GM19035 (cell line): ENCODE data around the gene CYTH1.
"Not testable (repeated sequence)": the region's sequence is repeated elsewhere in the genome, so short reads cannot be mapped to it uniquely, and the experiment has no call there.

Source experiments
- ATAC-seq: cut with Tn5 transposase; IDR thresholded peaks from one replicate; pipeline ENCODE4 v1.9.1; 2021; ENCODE audit not compliant: unreplicated experiment

The CYTH1 gene

DNA sequence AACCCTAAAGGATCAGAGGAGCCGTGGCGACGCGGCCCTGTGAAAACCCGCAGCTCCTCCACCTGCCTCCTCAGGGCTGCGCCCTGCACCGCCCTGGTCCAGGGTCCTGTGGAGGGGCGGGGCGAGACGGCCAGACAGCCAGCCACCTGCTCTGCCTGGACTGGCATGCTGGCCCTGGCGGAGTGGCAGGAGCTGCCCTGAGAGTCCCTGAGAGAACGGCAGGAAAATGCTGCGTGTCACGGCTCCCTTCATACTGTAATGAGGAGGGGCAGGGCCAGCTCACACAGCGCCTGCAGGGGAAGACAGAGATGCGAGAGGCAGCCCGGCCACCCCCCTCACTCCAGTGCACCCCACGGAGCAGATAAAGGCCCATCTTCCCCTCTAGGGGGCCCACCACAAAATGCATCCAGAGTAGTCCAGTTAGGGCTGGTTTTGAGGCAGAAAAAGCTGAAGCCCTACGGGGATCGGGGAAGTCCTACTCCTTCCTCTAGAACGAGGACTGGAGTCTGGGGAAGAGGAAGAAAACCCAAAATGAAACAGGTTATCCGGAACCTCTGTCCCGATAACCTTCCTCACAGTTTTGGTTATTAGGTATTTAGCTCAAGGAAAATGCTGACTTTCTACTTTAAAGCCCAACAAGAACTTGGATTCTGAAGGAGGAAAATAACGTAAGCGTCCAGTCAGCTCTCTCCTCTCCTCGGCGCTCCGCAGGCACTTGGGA lies 107.3 kb downstream of the CYTH1 start:
- no peak for ATAC-seq

- ATAC-seq = no peak
Observed at GRCh38 chr17:78674156-78674555, 107.9 kb downstream of the CYTH1 start.

DNA sequence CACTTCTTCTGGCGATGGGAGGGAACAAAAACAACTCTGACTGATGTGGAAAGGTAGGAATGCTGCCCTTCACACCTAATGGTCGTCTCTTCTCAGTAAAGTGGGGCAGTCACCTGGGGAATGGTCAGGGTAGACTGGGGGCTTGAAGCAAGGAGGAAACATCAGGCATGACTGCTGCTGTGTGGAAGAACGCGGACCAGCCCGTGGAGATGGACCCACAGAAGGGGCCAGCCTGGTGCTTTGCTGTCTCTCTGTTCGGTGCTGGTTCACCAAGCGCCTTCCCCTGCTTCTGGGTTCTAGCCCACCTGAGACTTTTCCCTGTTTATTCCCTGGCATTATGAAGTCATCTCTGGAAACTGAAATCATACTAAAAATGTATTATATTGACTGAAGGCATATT lies 108.7 kb downstream of the CYTH1 start:
- no peak for ATAC-seq

DNA sequence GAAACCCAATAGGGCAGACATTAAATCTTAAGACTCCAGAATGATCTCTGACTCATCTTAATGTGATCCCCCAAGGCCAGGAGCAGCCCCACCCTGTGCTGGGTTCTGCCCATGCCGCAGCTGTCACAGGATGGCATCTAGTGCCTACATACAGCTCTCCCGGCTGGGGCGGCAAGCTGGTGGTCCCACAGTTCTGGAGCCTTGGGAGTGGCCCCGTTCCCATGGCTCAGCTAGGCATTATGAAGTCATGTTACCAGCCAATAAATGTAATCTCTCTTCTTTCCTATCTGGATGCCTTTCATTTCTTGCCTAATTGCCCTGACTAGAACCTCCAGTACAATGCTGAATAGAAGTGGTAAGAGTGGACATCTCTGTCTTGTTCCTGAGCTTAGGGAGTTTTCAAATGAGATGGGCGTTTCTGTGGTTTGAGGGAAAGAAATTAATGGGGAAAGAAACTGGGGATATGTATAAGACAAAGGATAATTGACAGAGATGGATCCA lies 109.2 kb downstream of the CYTH1 start:
- no peak for ATAC-seq

DNA sequence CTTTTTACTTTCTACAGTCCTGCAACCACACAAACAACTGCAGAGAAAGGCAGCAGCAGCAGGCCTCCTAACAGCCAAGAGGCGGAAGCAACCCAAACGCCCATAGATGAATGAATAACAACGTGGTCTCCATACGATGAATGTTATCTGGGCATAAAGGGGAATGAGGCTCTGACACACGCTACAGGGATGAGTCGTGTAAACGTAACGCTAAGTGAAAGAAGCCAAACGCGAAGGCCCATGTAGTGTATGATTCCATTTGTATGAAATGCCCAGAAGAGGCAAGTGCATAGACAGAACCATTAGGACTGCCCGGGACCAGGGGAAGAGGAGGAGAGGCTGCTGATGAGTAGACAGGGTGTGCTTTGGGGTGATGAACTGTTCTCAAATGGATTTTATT lies 110.1 kb downstream of the CYTH1 start:
- ATAC-seq = no peak

DNA sequence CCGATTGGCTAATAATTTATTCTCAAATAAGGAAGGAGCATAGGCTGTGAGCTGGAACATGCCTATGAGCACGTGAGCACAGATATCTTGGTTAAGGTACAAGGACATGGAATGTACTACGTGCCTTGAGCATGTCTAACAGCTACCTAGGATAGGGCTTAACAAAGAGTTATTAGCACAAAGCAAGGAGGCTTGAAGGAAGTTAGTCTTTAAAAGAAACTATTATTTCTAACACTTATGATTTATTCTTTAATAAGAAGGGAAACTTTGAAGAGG lies 110.4 kb downstream of the CYTH1 start:
- ATAC-seq = not testable (repeated sequence)

GRCh38 chr17:78670850-78671725 lies 111.0 kb downstream of the CYTH1 start:
- ATAC-seq = no peak

- no peak for ATAC-seq
Observed at GRCh38 chr17:78669975-78670518, 112.0 kb downstream of the CYTH1 start.

DNA sequence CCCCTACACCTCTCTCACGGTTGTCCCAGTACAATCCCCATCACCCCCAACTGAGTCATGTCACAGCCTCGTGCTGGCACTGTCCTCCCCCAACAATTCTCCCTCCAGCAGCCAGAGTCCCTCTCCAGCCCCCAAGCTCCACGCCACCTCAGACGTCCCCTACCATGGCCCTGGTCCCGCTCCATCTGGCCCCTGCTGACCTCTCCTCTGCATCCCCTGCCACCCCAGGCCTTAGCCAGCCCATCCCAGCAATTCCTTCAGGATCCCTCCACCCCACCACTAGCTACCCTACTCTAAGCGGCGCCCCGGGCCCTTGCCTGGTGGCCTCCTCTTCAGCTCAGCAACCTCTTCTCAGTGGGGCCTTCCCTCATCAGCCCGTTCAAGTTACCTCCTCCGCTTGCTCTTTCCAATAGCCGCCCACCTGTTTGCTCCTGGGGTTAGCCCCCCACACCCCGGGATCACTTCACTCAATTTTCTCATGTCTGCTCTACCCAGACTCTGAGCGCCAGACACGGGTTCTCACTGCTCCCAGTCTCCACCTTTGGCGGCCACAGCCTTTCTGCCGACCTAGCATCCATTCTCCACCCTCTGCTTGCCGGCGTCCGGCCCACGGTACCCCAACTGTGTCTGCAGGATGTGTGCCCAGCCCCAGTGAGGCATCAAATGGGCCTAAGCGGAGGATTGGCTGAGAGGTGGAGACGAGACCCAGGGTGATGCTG lies 112.7 kb downstream of the CYTH1 start:
- no peak for ATAC-seq

GRCh38 chr17:78668847-78669246 lies 113.2 kb downstream of the CYTH1 start:
- ATAC-seq = no peak

DNA sequence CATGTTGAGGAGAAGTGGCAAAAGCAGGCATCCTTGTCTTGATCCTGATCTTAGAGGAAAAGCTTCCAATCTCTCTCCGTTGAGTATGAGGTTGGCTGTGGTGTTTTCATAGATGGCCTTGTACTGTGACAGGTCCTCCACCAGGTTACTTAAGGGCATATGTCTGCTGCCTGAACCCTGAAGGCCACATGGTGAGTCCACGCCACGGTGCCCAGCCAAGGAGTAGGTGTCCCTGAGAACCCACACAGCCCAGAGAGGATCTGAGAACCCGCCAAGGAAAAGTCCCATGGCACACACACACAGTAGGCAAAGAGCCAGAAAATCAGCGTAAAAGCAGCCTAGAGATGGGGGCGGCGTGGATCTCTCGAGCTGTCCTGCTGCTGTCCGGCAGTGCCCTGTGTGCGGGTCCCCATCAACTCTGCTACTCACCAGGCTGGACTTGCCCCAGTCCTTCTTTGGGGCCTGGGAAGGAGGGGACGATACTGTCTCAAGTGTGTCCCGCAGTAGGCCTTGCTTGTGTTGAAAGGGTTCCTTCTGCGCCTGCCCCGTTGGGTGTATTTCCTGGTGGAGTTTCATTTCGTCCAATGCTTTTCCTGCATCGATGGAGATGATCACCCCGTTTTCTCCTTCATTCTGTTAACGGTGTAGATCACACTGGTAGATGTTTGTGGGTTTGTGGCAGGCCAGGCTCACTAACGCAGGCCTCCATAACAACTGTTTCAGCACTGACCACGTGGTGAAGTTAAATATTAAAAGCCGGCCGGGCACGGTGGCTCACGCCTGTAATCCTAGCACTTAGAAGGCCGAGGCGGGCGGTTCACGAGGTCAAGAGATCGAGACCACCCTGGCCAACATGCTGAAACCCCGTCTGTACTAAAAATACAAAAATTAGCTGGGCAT lies 114.1 kb downstream of the CYTH1 start:
- ATAC-seq = no peak

DNA sequence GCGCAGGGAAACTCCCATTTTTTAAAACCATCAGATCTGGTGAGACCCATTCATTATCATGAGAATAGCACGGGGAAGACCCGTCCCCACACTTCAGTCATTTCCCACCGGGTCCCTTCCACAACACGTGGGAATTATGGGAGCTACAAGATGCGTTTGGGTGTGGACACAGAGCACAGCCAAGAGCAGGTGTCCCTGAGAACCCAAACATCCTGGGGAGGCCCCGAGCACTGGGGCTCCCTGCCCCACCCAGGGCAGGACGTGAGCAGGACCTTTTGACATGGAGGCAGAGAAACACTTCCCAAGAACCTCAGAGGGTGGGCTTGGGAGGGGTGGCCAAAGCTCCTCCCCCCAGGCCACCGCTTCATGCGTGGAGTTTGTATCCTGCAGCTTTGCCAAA lies 115.0 kb downstream of the CYTH1 start:
- ATAC-seq = no peak

DNA sequence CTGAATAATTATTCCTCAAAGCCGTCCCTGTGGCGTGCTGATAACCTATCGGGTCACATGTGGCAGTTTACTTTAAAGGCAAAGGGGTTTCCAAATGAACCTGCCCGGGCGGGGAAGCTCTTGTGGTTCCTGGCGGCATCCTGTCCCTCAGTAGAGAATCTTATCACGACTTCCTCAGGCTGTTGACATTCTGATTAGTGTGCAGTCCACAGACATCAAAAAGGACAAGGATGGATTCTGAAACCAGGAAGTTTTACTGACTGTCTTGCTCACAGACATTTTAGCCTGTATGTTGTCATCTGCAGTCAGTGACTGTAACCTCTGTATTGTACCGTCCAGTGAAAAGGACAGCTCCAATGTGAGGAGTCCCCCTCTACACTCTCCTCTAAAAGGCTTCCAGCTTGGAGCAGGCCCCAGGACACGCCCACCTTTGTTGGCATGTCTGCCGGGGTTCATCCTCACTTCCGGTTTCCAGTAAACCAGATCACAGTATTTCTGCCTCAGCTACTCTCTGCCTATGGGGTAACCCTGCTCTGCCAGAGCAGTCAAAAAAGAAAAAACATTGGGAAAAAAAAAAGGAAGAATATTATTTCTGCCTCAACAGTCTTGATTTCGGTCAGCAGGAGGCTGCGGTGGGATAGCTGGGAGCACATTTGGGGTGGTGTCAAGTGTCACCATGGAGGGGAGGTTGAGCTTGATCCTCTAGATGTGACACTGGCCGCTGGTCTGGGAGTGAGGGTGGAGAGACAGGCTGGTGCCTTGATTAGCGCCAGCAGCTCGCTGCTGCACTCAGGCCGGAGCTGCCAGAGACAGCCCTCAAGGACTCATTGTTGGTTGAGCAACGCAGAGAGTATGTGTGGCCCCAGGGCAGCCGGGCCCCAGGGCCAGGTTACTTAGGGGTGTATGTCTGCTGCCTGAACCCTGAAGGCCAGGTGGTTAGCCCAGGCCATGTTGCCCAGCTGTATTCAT lies 115.8 kb downstream of the CYTH1 start:
- no peak for ATAC-seq

GRCh38 chr17:78665387-78665951 lies 116.6 kb downstream of the CYTH1 start:
- ATAC-seq = no peak

GRCh38 chr17:78664476-78665386 lies 117.3 kb downstream of the CYTH1 start:
- no peak for ATAC-seq

- ATAC-seq = no peak
Observed at GRCh38 chr17:78661093-78661770, 120.8 kb downstream of the CYTH1 start.

DNA sequence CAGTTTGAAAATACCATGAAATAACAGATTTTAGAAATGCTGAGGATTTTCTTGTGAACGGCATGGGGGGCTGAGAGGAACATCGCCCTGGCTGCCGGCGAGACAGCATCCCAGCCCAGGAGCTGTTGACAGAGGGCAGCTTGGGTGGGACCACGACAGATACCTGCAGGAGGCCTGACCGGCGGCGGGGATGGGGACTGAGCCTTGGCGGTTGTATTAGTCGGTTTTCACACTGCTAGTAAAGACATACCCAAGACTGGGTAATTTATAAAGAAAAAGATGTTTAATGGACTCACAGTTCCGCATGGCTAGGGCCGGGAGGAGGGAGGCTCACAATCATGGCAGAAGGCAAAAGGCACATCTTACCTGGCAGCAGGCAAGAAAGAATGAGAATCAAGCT lies 122.5 kb downstream of the CYTH1 start:
- ATAC-seq = no peak
